HepG2 (cell line): ENCODE data around the gene CASKIN2. TPM values are rescaled to one million over a fixed set of nuclear protein-coding genes. Genes with fewer than 3 reads are reported as not detected.
A peak's percentile ranks its signal among the peaks of the same experiment; 100 is the strongest.

Source experiments
- PPARG ChIP-seq: conservative IDR thresholded peaks from 2 replicates; pipeline ENCODE4 v1.6.1; 2016; ENCODE audit warnings: missing biosample characterization, missing genetic modification reagents
- ZNF232 ChIP-seq: sonication (generic); formaldehyde crosslinking; IDR thresholded peaks from 2 replicates; pipeline ENCODE4 v1.4.0; 2020; ENCODE audit warnings: missing genetic modification reagents, borderline replicate concordance
- ZNF382 ChIP-seq: sonication (generic); formaldehyde crosslinking; IDR thresholded peaks from 2 replicates; pipeline ENCODE4 v1.5.0; 2020; ENCODE audit warnings: missing genetic modification reagents, mild to moderate bottlenecking, borderline replicate concordance
- polyA plus RNA-seq, 8 experiments: library from polyadenylated mRNA; depleted of rRNA in 3 of 8; stranded (reverse) in 7 of 8; unstranded in 1 of 8; fragments of >200 nt; fragmentation: Illumina TruSeq in 4 of 8; extraction: Trizol in 4 of 8; gene quantifications; 2 replicates each; pipeline versions ENCODE4 v1.2.1 to v1.2.3, GENCODE V29; 2011 to 2016; ENCODE audit warnings: low read depth in 4 of 8, missing spikeins in 1 of 8, mixed read lengths in 1 of 8; ENCODE audit not compliant: insufficient read depth in 1 of 8
- total RNA-seq, 5 experiments: library from RNA; depleted of rRNA; stranded (reverse); fragments of >200 nt; fragmentation: Illumina TruSeq; extraction: Trizol; gene quantifications; 2 replicates each; pipeline ENCODE4 v1.2.3, GENCODE V29; 2016; ENCODE audit warnings: low read depth in 1 of 5
- TF ChIP-seq, protein P1 (sequence below), 2 experiments: sonication (generic) in 1 of 2; formaldehyde crosslinking in 1 of 2; IDR thresholded peaks; 2 replicates each; pipeline versions ENCODE4 v1.4.0 to v1.6.1; 2016 to 2020; ENCODE audit warnings: borderline replicate concordance in 1 of 2, low read depth in 1 of 2, mild to moderate bottlenecking in 1 of 2, missing genetic modification reagents in 1 of 2
- TF ChIP-seq, protein P2 (sequence below): sonication (generic); formaldehyde crosslinking; IDR thresholded peaks from 2 replicates; pipeline ENCODE4 v1.5.0; 2020; ENCODE audit warnings: mild to moderate bottlenecking, missing genetic modification reagents, borderline replicate concordance
- TF ChIP-seq, protein P3 (sequence below): sonication (generic); formaldehyde crosslinking; IDR thresholded peaks from 2 replicates; pipeline ENCODE4 v1.4.0; 2020; ENCODE audit warnings: low read depth, missing genetic modification reagents
- TF ChIP-seq, protein P4 (sequence below): sonication (generic); formaldehyde crosslinking; IDR thresholded peaks from 2 replicates; pipeline ENCODE4 v1.5.1; 2020; ENCODE audit warnings: mild to moderate bottlenecking, missing genetic modification reagents, moderate library complexity

CASKIN2 gene
- total and polyA plus RNA-seq, 2 of the 13 experiments (the other 11 are each of a cell fraction or from before 2014, with no cell fraction given), result 5.2 to 7.8 TPM

DNA sequence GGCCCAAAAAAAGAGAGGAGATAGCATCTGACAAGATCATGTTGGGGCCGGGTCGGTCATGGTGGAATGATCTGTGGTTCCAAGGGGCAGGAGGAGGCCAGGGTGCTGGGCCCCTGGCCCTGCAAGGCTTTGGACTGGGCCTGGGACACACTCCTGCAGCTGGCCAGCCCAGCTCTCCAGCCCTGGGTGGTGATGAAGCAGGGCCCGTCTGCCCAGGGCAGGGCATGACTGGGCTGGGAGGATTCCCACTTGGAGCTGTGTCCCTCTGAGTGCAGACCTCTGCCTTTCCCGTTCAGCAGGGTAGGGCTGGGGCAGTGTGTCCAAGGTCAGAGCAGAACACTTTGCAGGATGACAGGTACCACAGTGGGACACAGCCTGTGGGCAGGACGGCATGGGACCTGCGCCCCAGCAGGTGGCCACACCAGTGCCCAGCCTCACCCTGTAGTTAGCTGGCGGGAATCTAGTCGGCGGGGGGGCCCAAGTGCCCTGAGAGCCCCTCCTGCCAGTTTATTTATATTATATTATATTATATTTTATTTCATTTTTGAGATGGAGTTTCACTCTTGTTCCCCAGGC lies 44.7 kb upstream of the CASKIN2 start (continued):
- TF ChIP-seq, protein P1, sequence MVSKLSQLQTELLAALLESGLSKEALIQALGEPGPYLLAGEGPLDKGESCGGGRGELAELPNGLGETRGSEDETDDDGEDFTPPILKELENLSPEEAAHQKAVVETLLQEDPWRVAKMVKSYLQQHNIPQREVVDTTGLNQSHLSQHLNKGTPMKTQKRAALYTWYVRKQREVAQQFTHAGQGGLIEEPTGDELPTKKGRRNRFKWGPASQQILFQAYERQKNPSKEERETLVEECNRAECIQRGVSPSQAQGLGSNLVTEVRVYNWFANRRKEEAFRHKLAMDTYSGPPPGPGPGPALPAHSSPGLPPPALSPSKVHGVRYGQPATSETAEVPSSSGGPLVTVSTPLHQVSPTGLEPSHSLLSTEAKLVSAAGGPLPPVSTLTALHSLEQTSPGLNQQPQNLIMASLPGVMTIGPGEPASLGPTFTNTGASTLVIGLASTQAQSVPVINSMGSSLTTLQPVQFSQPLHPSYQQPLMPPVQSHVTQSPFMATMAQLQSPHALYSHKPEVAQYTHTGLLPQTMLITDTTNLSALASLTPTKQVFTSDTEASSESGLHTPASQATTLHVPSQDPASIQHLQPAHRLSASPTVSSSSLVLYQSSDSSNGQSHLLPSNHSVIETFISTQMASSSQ (IDR thresholded peaks at IDR 0.05; ENCODE audit: low read depth), result no peak
- TF ChIP-seq, protein P1 (CRISPR knock-in tag; IDR thresholded peaks at IDR 0.05; ENCODE audit: borderline replicate concordance), result 0 out of 2 replicates have a peak, but pooled peaks have one; percentile 25
- TF ChIP-seq ZNF232 (CRISPR knock-in tag) (no peak), PPARG (peak; percentile 47; the same call in 1 of the 2 replicates), ZNF382 (CRISPR knock-in tag) (no peak)
- TF ChIP-seq, protein P2, sequence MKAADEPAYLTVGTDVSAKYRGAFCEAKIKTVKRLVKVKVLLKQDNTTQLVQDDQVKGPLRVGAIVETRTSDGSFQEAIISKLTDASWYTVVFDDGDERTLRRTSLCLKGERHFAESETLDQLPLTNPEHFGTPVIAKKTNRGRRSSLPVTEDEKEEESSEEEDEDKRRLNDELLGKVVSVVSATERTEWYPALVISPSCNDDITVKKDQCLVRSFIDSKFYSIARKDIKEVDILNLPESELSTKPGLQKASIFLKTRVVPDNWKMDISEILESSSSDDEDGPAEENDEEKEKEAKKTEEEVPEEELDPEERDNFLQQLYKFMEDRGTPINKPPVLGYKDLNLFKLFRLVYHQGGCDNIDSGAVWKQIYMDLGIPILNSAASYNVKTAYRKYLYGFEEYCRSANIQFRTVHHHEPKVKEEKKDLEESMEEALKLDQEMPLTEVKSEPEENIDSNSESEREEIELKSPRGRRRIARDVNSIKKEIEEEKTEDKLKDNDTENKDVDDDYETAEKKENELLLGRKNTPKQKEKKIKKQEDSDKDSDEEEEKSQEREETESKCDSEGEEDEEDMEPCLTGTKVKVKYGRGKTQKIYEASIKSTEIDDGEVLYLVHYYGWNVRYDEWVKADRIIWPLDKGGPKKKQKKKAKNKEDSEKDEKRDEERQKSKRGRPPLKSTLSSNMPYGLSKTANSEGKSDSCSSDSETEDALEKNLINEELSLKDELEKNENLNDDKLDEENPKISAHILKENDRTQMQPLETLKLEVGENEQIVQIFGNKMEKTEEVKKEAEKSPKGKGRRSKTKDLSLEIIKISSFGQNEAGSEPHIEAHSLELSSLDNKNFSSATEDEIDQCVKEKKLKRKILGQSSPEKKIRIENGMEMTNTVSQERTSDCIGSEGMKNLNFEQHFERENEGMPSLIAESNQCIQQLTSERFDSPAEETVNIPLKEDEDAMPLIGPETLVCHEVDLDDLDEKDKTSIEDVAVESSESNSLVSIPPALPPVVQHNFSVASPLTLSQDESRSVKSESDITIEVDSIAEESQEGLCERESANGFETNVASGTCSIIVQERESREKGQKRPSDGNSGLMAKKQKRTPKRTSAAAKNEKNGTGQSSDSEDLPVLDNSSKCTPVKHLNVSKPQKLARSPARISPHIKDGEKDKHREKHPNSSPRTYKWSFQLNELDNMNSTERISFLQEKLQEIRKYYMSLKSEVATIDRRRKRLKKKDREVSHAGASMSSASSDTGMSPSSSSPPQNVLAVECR, result no peak
- TF ChIP-seq, protein P3, sequence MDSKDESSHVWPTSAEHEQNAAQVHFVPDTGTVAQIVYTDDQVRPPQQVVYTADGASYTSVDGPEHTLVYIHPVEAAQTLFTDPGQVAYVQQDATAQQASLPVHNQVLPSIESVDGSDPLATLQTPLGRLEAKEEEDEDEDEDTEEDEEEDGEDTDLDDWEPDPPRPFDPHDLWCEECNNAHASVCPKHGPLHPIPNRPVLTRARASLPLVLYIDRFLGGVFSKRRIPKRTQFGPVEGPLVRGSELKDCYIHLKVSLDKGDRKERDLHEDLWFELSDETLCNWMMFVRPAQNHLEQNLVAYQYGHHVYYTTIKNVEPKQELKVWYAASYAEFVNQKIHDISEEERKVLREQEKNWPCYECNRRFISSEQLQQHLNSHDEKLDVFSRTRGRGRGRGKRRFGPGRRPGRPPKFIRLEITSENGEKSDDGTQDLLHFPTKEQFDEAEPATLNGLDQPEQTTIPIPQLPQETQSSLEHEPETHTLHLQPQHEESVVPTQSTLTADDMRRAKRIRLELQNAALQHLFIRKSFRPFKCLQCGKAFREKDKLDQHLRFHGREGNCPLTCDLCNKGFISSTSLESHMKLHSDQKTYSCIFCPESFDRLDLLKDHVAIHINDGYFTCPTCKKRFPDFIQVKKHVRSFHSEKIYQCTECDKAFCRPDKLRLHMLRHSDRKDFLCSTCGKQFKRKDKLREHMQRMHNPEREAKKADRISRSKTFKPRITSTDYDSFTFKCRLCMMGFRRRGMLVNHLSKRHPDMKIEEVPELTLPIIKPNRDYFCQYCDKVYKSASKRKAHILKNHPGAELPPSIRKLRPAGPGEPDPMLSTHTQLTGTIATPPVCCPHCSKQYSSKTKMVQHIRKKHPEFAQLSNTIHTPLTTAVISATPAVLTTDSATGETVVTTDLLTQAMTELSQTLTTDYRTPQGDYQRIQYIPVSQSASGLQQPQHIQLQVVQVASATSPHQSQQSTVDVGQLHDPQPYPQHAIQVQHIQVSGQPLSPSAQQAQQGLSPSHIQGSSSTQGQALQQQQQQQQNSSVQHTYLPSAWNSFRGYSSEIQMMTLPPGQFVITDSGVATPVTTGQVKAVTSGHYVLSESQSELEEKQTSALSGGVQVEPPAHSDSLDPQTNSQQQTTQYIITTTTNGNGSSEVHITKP (CRISPR knock-in tag), result no peak
- TF ChIP-seq, protein P4, sequence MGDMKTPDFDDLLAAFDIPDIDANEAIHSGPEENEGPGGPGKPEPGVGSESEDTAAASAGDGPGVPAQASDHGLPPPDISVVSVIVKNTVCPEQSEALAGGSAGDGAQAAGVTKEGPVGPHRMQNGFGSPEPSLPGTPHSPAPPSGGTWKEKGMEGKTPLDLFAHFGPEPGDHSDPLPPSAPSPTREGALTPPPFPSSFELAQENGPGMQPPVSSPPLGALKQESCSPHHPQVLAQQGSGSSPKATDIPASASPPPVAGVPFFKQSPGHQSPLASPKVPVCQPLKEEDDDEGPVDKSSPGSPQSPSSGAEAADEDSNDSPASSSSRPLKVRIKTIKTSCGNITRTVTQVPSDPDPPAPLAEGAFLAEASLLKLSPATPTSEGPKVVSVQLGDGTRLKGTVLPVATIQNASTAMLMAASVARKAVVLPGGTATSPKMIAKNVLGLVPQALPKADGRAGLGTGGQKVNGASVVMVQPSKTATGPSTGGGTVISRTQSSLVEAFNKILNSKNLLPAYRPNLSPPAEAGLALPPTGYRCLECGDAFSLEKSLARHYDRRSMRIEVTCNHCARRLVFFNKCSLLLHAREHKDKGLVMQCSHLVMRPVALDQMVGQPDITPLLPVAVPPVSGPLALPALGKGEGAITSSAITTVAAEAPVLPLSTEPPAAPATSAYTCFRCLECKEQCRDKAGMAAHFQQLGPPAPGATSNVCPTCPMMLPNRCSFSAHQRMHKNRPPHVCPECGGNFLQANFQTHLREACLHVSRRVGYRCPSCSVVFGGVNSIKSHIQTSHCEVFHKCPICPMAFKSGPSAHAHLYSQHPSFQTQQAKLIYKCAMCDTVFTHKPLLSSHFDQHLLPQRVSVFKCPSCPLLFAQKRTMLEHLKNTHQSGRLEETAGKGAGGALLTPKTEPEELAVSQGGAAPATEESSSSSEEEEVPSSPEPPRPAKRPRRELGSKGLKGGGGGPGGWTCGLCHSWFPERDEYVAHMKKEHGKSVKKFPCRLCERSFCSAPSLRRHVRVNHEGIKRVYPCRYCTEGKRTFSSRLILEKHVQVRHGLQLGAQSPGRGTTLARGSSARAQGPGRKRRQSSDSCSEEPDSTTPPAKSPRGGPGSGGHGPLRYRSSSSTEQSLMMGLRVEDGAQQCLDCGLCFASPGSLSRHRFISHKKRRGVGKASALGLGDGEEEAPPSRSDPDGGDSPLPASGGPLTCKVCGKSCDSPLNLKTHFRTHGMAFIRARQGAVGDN, result peak; percentile 50
